ENCODE results near the gene NXPH1.

DNA sequence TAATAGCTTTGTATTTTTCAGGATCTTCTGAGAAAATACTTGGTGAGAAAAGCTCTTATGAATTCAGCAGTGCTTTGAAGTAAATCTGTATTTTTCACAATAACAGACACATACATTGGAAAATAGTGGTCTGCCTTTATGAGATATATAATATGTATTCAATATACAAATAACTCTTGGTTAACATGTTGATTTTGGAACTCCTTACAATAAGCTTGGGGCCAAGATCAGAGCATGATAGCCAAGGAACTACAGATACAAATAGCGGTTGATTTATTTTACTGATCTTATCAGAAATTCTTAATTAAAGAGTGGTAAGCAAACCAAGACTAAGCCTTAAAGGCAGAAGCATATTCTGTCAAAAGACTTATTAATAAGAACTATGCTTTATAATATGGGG, 24.5 kb upstream of the NXPH1 start:
- TF ChIP-seq POLR2AphosphoS5 (IDR thresholded peaks at IDR 0.05; ENCODE audit: low read depth, low read length) = no peak
- TF ChIP-seq SPI1 (IDR thresholded peaks at IDR 0.05; ENCODE audit: low read depth, low read length) = no peak
- TF ChIP-seq POLR2A (IDR thresholded peaks at IDR 0.05; ENCODE audit: low read depth, low read length) = no peak
- no peak for TF ChIP-seq TAF1 (IDR thresholded peaks at IDR 0.05; ENCODE audit: low read depth, low read length)
- no peak for TF ChIP-seq POU2F2 (IDR thresholded peaks at IDR 0.05; ENCODE audit: low read depth, low read length)
- no peak for TF ChIP-seq PAX5 (IDR thresholded peaks at IDR 0.05; ENCODE audit: insufficient read depth, low read length, severe bottlenecking)
